ENCODE measurements around the gene FN1. TPM values are rescaled to one million over a fixed set of nuclear protein-coding genes. Genes with fewer than 3 reads are reported as not detected.

FN1 gene
- total RNA-seq, 4 donors from 2014 or later, result 169 to 686 (median 215) TPM

DNA sequence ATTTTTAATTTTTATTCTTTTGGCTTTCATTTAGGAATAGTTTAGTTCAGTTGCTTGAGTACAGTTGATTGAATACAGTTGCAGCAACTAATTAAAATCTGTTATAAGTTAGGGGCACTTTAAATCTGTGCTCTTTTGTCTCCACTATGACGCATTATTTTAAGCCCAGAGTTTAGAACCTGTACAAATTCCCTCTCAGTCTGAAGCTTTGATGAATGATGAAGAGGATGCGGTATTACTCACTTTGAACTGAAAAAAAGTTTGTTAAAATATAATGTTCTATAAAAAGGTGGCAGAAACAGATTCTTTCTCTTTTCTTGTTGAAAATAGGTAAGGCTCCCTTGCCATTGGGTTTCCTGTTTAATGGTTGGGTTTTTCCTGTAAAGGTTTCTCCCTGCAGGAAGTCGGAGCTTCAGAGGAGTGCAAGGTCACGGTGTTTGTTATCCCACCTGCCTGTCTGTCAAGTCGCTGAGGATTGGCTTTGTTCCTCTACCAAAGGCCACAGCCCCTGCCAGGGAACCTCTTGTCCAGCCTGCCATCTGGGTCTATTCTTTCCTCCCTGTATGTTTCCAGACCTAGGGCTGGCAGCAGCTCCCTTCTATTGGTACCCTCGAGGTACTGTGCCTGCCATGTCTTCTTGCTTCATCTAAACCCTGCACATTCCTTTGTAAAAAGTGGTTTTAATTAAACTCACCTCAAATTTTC is 43.8 kb upstream of the FN1 start:
- TF ChIP-seq CTCF (IDR thresholded peaks at IDR 0.05) (no peak), EP300 (IDR thresholded peaks at IDR 0.05; ENCODE audit: low read depth) (no peak), POLR2AphosphoS5 (IDR thresholded peaks at IDR 0.05) (no peak), POLR2A (IDR thresholded peaks at IDR 0.05) (no peak)
- no peak for DNase-seq
- Histone ChIP-seq H3K4me3 (no peak overlapping the region), H3K4me1 (no peaks in the 10 kb centered on the region), H3K27ac (no peak overlapping the region), H3K36me3 (no peaks in the 10 kb centered on the region), H3K9me3 (no peaks in the 10 kb centered on the region), H3K27me3 (no peaks in the 10 kb centered on the region)
- 71 to 83% methylated on average over 6 of the region's 6 CpGs for WGBS, 2 donors (ENCODE audit: low coverage in 1 of 2)
- in situ Hi-C loops (cut with MboI; ENCODE audit: low pct_ligation_motif_present in 1 of 4, low pct_unique_long_range_greater_than_20kb in 1 of 4, low sequenced_read_pairs in 3 of 4) (no loop called here), intact Hi-C loops (cut with DNase I; ENCODE audit: low total_unique reads) (no loop called here)

DNA sequence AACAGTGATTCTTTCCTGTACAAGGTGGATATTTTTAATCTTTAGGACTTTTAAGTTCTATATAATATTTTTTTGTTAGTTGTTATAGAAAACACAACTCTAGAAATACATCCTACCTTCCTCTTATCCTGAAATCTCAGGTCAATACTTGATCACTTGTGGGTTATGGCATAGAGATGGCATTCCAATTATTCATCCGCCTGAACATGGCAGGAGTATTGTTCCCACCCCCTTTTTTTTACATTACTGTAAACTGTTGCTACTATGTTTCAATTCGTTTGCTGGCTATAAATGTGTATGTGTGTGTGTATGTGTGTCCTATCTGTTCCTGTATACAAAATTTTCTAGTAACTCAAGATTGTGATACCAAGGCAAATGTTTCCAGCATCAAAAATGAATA is 43.3 kb upstream of the FN1 start:
- TF ChIP-seq CTCF (IDR thresholded peaks at IDR 0.05) (no peak), POLR2AphosphoS5 (IDR thresholded peaks at IDR 0.05) (no peak), POLR2A (IDR thresholded peaks at IDR 0.05) (no peak), EP300 (IDR thresholded peaks at IDR 0.05; ENCODE audit: low read depth) (no peak)
- no peak for DNase-seq
- 82 to 90% methylated on average over 2 of the region's 2 CpGs for WGBS, 2 donors (ENCODE audit: low coverage in 1 of 2)

GRCh38 chr2:215476424-215476823 is 40.6 kb upstream of the FN1 start:
- in situ Hi-C loops (cut with MboI; ENCODE audit: low pct_ligation_motif_present in 1 of 4, low pct_unique_long_range_greater_than_20kb in 1 of 4, low sequenced_read_pairs in 3 of 4), result no loop called here
- Histone ChIP-seq H3K27me3 (no peaks in the 10 kb centered on the region), H3K36me3 (no peaks in the 10 kb centered on the region), H3K9me3 (no peaks in the 10 kb centered on the region), H3K4me3 (no peak overlapping the region), H3K4me1 (no peaks in the 10 kb centered on the region), H3K27ac (no peak overlapping the region)
- intact Hi-C loops (cut with DNase I; ENCODE audit: low total_unique reads), result no loop called here
- TF ChIP-seq CTCF (IDR thresholded peaks at IDR 0.05) (no peak), POLR2AphosphoS5 (IDR thresholded peaks at IDR 0.05) (no peak), POLR2A (IDR thresholded peaks at IDR 0.05) (no peak), EP300 (IDR thresholded peaks at IDR 0.05; ENCODE audit: low read depth) (no peak)
- no peak for DNase-seq
- 80 to 88% methylated on average over 2 of the region's 2 CpGs for WGBS, 2 donors (ENCODE audit: low coverage in 1 of 2)

More for the DNA sequence above, 43.3 kb upstream of the FN1 start:
- Histone ChIP-seq H3K4me3 (no peak overlapping the region), H3K4me1 (no peaks in the 10 kb centered on the region), H3K27ac (no peak overlapping the region), H3K36me3 (no peaks in the 10 kb centered on the region), H3K9me3 (no peaks in the 10 kb centered on the region), H3K27me3 (no peaks in the 10 kb centered on the region)
- in situ Hi-C loops (cut with MboI; ENCODE audit: low pct_ligation_motif_present in 1 of 4, low pct_unique_long_range_greater_than_20kb in 1 of 4, low sequenced_read_pairs in 3 of 4), result no loop called here
- intact Hi-C loops (cut with DNase I; ENCODE audit: low total_unique reads), result no loop called here

DNA sequence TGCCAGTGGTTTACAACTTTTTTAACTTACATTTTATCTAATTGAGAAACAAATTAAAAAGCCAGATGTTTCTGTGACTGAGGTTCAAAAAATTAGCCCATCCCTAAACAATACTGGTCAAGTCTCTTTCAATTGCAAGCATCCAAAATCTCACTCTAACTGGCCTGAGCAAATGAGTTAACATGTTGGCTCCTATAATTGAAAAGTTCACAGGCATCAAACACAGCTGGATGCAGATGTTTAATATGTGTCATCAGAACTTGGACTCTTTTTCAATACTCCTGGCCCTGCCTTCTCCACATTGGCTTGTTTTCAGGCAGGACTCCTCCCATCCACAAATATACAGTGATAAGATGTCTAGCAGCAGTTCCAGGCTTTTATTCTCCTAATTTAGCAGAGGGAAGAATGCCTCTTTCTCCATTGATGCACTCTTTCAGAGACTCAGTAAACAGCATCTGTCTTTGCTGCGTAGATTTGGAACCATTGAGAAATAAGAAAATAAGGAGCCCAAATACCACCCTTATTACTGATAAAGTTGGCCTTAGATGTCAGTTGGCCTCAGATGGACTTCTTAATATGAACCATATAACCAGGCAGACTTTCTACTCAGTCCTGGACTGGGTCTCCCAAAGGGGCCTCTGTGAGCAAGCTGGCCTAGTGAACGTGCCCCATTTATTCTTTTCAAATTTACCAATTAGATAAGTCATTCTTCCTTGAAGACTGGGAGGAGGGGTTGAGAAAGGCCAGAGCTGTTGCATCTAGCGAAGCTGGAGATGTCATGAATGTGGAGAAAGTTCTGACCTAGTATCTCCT is 30.4 kb upstream of the FN1 start:
- H3K9me3 ChIP-seq, result no peaks in the 10 kb centered on the region
- peaks cover 0 to under 1% (median 0%) of the 10 kb centered on the region in 4 donors for H3K4me1 ChIP-seq
- DNase-seq, result no peak
- intact Hi-C loops (cut with DNase I; ENCODE audit: low total_unique reads), result no loop called here
- peak in 1 of 3 donors; percentile 14 for TF ChIP-seq POLR2AphosphoS5 (IDR thresholded peaks at IDR 0.05)
- TF ChIP-seq POLR2A (IDR thresholded peaks at IDR 0.05), result no peak
- no peak for TF ChIP-seq CTCF (IDR thresholded peaks at IDR 0.05)
- no peak for TF ChIP-seq EP300 (IDR thresholded peaks at IDR 0.05; ENCODE audit: low read depth)
- in situ Hi-C loops (cut with MboI; ENCODE audit: low pct_ligation_motif_present in 1 of 4, low pct_unique_long_range_greater_than_20kb in 1 of 4, low sequenced_read_pairs in 3 of 4), result no loop called here
- 68 to 79% methylated on average over 3 of the region's 3 CpGs for WGBS, 2 donors (ENCODE audit: low coverage in 1 of 2)
- no peaks in the 10 kb centered on the region for H3K36me3 ChIP-seq
- H3K4me3 ChIP-seq, result no peak overlapping the region
- H3K27me3 ChIP-seq, result no peaks in the 10 kb centered on the region
- H3K27ac ChIP-seq, result no peak overlapping the region

Data from transverse colon (tissue), 4 donors.